ENCODE measurements around the gene MAMSTR.

DNA sequence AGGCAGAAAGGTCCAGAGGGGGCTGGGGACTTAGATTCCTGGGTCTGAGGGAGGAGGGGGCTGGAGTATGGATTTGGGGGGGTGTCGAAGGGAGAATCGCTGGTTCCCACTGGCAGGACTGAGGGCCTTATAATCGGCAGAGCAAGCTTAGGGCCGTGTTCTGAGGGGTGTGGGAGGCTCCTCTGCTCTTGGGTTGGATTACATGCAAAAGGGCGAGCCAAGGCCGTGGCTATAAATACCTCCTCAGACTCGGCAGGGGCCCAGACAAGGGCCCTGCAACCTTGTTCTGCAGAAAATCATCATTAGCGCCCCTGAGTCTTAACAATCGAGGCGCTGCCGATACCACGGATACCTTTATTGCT lies 707 bp upstream of the MAMSTR start:
- TF ChIP-seq EP300 (IDR thresholded peaks at IDR 0.05), result no peak
- no peak for TF ChIP-seq CTCF (IDR thresholded peaks at IDR 0.05)
- no peak for TF ChIP-seq POLR2A (IDR thresholded peaks at IDR 0.05)

Data from ovary (tissue), 3 donors.